T47D (cell line): ENCODE results near the gene EML3.

Source experiments
- DNase-seq, 2 experiments: peaks; one replicate each; pipeline versions ENCODE4 v3.0.0 to v3.0.0-alpha.2; 2011 to 2012; ENCODE audit warnings: low read depth in 1 of 2, low spot score in 1 of 2
- JUND ChIP-seq: IDR thresholded peaks from 2 replicates; pipeline ENCODE4 v1.6.1; 2012; ENCODE audit warnings: low read depth
- in situ Hi-C: cut with HindIII; loops from 2 replicates; pipeline ENCODE4 v1.10.0; 2016; ENCODE audit warnings: low sequenced_read_pairs, low pct_unique_long_range_greater_than_20kb

The EML3 gene

DNA sequence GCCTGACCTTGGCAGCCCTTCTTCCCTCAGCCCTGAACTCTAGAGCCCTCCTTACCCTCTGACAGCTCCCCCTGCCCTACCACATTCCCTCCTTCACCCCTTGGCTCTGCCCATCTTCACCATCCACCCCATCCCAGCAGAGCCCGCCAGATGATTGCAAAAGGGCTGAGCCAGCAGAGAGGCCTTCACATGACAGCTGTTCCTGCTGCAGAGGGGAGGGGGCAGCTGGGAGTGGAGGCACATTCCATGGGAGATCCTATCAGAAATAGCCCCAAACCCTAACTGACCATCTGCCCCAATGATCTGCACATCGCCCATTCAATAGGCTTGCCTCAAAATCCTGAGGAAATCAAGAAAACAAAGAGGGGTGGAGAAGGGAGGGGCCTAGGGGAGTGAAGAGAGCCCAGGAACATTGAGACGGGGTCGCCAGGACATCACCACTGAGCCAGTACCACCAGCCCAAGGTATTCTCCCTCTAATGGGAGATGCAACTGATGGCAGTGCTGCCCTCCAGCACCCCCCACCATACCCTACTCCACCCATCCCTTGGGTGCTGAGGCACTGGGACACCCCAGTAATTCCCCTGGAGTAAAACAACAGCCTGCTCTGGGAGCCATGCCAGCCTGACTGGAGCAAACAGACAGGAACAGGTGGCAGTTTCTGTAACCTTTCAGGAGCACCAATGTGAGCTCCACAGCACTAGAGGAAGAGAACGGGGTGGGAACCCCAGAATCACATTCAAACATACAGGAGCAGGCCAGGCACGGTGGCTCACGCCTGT, 58.0 kb downstream of the EML3 start:
- peak in 1 of 2 experiments; percentile 79 for DNase-seq
- TF ChIP-seq JUND, result no peak; the same call in 1 of the 2 replicates
- in situ Hi-C loops, result no loop called here

DNA sequence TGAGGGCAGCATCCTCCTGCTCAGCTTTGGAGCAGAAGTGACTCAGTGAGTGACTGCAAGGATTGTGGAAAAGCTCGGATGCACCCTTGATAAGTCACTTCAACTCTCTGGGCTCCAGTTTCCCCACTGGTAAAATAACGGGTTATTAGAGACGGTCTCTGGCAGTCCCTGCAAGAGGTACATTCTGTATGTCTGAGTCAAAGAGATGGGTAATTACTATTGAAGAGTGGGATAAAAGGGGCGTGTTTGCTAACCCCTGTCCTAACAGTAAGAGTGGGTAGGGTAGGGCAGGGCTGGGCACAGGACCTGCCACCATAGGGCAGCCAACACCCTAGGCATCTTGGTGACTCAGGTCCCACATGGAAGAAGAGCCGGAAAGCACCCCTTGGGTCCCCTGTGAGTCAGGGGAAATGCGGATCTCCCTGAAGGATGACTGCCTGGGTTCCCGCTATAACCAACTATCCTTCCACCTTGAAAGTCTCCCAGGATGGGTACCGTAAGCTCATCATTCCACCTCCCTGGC, 58.7 kb downstream of the EML3 start:
- in situ Hi-C loops, result no loop called here

DNA sequence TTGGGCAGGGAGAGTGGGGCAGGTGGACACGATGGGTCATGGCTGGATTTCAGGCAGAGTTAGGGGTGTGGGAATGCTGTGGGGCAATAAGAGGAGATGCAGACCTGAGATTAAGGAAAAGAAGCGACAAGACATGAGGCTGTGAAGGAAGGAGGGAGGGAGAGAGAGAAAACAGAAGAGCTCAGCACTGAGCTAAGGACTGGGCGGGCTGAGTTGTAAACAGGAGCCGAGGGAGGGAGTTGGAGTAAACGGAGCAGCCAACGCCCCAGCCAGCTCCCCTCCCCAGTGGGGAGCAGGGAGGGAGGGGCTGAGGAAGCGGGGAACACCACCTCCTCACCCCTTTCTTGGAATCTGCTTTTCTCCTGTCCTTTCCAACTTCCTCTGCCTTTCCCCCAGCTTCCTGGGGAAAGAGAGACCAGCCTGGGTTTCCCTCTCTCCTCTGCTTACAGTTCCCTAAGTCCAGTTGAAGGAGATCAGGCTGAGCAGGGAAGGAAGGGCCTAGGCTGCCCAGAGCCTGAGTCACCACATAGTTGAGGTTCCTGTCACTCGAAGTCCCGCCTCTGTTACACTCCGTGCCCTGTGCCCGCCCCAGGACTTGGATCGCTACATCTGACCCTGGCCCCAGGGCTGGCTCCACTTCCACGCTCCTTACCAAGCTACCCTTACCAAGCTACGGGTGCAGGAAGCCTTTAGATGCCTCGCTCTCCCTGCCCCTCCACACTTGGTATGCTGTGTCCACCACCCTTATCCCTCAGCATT, 59.3 kb downstream of the EML3 start:
- in situ Hi-C loops, result no loop called here
- DNase-seq, result peak; percentile 84 to 96

More for the DNA sequence above, 58.7 kb downstream of the EML3 start:
- no peak for TF ChIP-seq JUND
- no peak for DNase-seq

DNA sequence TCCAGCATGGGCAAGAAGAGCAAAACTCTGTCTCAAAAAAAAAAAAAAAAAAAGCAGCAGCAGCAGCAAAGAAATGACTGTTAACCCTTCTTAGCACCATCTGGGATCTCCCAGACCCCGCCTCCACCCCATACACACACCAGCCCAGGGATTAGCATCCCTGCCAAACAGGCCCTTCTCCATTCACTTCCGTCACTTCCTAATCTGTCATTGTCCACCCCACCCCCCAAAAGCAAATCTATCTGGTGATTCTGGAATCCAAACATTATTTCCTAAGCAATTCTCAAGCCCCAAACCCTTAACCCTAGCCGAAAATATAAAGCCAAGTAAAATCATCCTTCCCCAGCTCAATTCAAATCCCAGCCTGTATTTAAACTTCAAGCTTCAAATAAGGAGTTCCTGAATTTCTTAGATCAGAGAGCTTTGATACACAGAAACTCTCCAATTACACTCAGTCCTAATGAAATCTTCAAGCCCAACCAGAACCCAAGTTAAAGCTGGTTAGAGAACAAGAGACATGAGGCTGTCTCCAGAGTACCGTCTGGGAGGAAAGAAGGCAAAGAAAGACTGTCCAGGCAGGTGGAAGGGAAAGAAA, 60.0 kb downstream of the EML3 start:
- TF ChIP-seq JUND, result no peak
- in situ Hi-C loops, result no loop called here
- DNase-seq, result peak in 1 of 2 experiments; percentile 81

More for the DNA sequence above, 59.3 kb downstream of the EML3 start:
- no peak; the same call in 1 of the 2 replicates for TF ChIP-seq JUND
